Bronchial epithelial cell (primary cell): ENCODE data around the gene SEC63. TPM values are rescaled to one million over a fixed set of nuclear protein-coding genes. Genes with fewer than 3 reads are reported as not detected.

Experiments used
- DNase-seq: peaks from one replicate; pipeline ENCODE4 v3.0.0-alpha.2; 2010; ENCODE audit warnings: low read depth
- FAIRE-seq: peaks from 2 replicates; lab custom pipeline; 2011; peaks lifted over from hg19 to GRCh38; lab: Jason Lieb, UNC
- H3K27me3 ChIP-seq: 2 replicates; pipeline ENCODE4 v1.5.1; 2011; ENCODE audit warnings: low read length; ENCODE audit not compliant: control insufficient read depth, insufficient read depth
- H3K36me3 ChIP-seq: 2 replicates; pipeline ENCODE4 v1.5.1; 2011; ENCODE audit warnings: low read length; ENCODE audit not compliant: control insufficient read depth, insufficient read depth
- H3K4me3 ChIP-seq: 2 replicates; pipeline ENCODE4 v1.5.1; 2011; ENCODE audit warnings: mild to moderate bottlenecking, low read depth, low read length, control low read depth
- total RNA-seq: library from RNA; depleted of rRNA; stranded (reverse); fragments of >200 nt; gene quantifications from 2 replicates; pipeline ENCODE4 v1.2.1, GENCODE V29; 2014
- TF ChIP-seq, protein P1 (sequence below): IDR thresholded peaks from 2 replicates; pipeline ENCODE4 v1.5.1; 2011; ENCODE audit warnings: mild to moderate bottlenecking, moderate library complexity, low read length, control low read depth, inconsistent platforms; ENCODE audit not compliant: insufficient read depth, severe bottlenecking

The SEC63 gene
- total RNA-seq, 1 donor from 2014 or later, result 19.7 TPM

DNA sequence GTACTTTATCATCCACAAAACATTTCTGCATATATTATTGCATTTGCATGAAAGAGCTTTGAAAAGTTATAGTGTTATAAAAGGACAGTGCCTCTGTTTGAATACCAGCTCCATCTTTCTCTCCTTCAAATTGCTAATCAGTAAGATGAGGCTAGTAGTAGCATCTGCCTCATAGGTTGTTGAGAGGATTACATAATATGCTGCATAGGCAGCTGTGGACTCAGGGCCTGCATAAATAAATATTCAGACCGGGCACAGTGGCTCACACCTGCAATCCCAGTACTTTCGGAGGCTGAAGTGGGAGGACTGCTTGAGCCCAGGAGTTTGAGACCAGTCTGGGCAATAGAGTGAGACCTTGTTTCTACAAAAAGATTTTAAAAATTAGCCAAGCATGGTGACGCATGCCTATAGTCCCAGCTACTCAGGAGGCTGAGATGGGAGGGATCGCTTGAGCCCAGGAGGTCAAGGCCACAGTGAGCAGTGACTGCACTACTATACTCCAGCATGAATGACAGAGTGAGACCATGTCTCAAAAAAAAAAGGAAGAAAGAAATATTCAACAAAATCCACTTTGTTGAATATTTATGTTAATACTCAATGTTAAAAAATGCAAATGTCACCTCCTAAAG lies 18.3 kb upstream of the SEC63 start:
- DNase-seq (no peak), FAIRE-seq (no peak)
- no peaks in the 10 kb centered on the region for H3K36me3 ChIP-seq
- no peak overlapping the region for H3K4me3 ChIP-seq
- TF ChIP-seq, protein P1, sequence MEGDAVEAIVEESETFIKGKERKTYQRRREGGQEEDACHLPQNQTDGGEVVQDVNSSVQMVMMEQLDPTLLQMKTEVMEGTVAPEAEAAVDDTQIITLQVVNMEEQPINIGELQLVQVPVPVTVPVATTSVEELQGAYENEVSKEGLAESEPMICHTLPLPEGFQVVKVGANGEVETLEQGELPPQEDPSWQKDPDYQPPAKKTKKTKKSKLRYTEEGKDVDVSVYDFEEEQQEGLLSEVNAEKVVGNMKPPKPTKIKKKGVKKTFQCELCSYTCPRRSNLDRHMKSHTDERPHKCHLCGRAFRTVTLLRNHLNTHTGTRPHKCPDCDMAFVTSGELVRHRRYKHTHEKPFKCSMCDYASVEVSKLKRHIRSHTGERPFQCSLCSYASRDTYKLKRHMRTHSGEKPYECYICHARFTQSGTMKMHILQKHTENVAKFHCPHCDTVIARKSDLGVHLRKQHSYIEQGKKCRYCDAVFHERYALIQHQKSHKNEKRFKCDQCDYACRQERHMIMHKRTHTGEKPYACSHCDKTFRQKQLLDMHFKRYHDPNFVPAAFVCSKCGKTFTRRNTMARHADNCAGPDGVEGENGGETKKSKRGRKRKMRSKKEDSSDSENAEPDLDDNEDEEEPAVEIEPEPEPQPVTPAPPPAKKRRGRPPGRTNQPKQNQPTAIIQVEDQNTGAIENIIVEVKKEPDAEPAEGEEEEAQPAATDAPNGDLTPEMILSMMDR, result no peak
- no peaks in the 10 kb centered on the region for H3K27me3 ChIP-seq

DNA sequence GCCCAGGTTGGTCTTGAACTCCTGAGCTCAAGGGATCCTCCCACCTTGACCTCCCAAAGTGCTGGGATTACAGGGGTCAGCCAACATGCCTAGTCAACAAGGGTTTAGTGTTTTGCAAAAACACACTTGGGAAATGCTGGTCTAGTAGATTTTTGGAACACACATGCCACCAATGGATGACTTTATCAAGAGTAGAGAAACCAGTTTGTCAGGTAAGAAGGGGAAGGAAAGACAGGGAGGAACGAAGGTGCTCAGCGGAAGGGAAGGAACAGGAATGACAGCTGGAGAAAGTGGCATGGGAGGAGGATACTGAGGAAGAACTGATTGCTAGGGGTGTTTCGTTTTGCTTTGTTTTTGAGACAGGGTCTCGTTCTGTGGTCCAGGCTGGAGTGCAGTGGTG lies 15.6 kb upstream of the SEC63 start:
- Histone ChIP-seq H3K36me3 (no peaks in the 10 kb centered on the region), H3K4me3 (no peak overlapping the region), H3K27me3 (no peaks in the 10 kb centered on the region)
- DNase-seq (peak; percentile 64), FAIRE-seq (peak; percentile 93)
- TF ChIP-seq, protein P1, result no peak

DNA sequence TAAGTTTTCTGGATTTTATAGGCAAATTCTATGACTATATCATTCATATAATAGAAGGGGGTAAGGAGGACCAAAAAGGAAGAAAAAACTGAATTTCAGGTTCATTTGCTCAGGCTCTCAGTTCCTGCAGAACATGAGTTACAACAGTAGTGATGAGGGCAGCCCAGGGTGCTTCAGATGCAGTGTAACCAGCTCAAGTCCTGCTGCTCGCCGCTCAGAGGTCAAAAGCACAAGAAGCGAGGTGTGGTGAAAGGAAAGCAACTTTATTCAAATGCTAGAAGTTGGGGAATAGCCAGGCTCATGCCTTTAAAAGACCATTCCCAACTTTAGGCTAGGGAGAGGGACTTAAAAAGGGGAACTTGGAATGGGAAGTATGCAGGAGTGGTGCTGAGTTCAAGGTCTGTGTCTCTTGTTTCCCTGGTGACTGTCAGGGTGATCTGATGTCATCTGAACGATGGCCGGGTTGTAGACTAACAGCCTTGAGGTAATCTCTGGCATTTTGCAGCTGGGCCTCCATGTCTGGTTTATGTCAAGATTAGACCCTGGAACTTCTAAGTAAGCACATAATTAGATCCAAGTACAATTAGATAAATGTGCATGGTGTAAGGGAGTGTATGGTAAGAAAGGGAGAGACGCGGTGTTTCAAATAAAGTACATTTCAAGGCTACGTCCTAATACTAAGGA lies 14.5 kb upstream of the SEC63 start:
- no peaks in the 10 kb centered on the region for H3K36me3 ChIP-seq
- TF ChIP-seq, protein P1, result no peak
- FAIRE-seq (no peak), DNase-seq (no peak)
- no peak overlapping the region for H3K4me3 ChIP-seq
- no peaks in the 10 kb centered on the region for H3K27me3 ChIP-seq

DNA sequence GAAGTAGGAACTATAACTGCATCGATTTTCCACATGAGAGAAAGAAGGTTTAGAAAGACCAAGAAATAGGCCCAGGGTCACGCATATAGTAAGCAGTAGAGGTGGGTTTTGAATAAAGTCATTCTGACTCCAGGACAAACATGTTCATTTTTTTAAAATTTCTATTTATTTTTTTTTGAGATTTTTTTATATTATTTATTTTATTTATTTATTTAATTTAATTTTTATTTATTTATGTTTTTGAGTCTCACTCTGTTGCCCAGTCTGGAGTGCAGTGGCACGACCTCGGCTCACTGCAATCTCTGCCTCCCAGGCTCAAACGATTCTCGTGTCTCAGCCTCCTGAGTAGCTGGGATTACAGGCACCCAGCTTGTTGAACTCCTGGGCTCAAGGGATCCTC lies 13.2 kb upstream of the SEC63 start:
- Histone ChIP-seq H3K27me3 (no peaks in the 10 kb centered on the region), H3K4me3 (no peak overlapping the region), H3K36me3 (no peaks in the 10 kb centered on the region)
- DNase-seq (no peak), FAIRE-seq (no peak)
- TF ChIP-seq, protein P1, result no peak

DNA sequence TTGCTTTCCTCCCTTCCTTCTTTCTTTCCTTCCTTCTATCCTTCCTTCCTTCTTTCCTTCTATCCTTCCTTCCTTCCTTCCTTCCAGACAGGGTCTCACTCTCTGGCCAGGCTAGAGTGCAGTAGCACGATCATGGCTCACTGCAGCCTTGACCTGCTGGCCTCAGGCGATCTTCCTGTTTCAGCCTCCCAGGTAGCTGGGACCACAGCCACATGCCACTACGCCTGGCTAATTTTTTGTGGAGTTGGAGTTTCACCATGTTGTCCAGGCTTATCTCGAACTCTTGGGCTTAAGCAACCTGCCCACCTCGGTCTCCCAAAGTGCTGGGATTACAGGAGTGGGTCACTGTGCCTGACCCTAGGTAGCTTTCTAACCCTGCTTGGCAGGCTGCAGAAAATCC lies 12.2 kb upstream of the SEC63 start:
- Histone ChIP-seq H3K27me3 (no peaks in the 10 kb centered on the region), H3K36me3 (no peaks in the 10 kb centered on the region), H3K4me3 (no peak overlapping the region)
- DNase-seq (no peak), FAIRE-seq (no peak)
- TF ChIP-seq, protein P1, result no peak
